HCT116 (cell line): ENCODE data around the gene MZT2A. TPM values are rescaled to one million over a fixed set of nuclear protein-coding genes. Genes with fewer than 3 reads are reported as not detected.

ENCODE experiments used
- microRNA-seq: library from miRNA; unstranded; fragments of <30 nt; microRNA quantifications from one replicate; pipeline ENCODE4, GENCODE V29; 2016; ENCODE audit warnings: borderline number of aligned reads
- total RNA-seq: library from RNA; stranded (reverse); gene quantifications from one replicate; pipeline ENCODE4 v1.2.1, GENCODE V29; 2021; ENCODE audit not compliant: unreplicated experiment

Gene MZT2A
- total RNA-seq, 1 experiment from 2014 or later = 203 TPM

Small RNA genes within 50 kb of the gene (microRNA-seq; reads per million reads assigned to microRNA genes)
- gene MIR4784 = not detected

Other genes with a start within 250 kb of the MZT2A start
- gene RAB6D, start 128.2 kb downstream of the MZT2A start, total RNA-seq = 0.17 TPM
- not detected for gene TUBA3D, start 16.3 kb downstream of the MZT2A start, total RNA-seq
- gene CCDC74A, start 35.5 kb upstream of the MZT2A start, total RNA-seq = 13.6 TPM